GM19351 (cell line): Measurements from ENCODE around the gene DNAI2.

Experiments
- ATAC-seq: cut with Tn5 transposase; IDR thresholded peaks from one replicate; pipeline ENCODE4 v1.9.1; 2021; ENCODE audit warnings: mild to moderate bottlenecking, moderate library complexity; ENCODE audit not compliant: unreplicated experiment

DNAI2 gene, protein sequence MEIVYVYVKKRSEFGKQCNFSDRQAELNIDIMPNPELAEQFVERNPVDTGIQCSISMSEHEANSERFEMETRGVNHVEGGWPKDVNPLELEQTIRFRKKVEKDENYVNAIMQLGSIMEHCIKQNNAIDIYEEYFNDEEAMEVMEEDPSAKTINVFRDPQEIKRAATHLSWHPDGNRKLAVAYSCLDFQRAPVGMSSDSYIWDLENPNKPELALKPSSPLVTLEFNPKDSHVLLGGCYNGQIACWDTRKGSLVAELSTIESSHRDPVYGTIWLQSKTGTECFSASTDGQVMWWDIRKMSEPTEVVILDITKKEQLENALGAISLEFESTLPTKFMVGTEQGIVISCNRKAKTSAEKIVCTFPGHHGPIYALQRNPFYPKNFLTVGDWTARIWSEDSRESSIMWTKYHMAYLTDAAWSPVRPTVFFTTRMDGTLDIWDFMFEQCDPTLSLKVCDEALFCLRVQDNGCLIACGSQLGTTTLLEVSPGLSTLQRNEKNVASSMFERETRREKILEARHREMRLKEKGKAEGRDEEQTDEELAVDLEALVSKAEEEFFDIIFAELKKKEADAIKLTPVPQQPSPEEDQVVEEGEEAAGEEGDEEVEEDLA

DNA sequence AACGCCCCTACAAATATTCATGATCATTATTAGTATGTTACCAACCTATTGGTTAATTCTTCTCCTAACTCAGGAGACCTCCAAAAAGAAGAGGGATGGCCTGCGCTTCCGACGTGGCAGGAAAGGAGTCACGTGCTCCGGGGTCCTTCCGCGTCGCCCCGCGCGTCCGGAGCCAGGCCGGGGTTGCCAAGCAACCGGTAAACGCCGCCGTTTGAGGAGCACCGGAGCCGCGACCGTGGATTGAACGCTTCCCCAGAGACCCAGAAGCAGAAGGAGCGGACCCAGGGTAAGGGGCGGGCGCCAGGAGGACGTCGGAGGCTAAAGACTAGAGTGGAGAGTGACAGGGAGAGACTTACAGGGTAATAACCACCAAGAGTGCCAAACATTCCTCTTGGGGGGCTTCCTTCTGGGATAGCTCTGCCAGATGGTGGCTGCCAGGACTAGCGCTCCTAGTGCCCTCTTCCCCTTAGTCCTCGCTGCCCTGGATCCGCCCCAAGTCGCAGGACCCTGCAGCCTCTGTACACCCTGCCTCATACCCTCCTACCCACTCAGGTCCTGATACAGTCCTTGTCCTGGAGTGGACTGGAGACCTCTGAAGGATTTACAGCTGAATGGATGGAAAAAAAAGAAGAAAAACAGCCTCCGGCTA, at the start of gene DNAI2:
TSS of gene DNAI2 (plus strand) at position 175 of the 649 bp plus-strand sequence. CDS start 7,584 bp downstream, outside the sequence.
- ATAC-seq: no peak

GRCh38 chr17:74224959-74225725, 48.9 kb upstream of the DNAI2 start:
- ATAC-seq: no peak

DNA sequence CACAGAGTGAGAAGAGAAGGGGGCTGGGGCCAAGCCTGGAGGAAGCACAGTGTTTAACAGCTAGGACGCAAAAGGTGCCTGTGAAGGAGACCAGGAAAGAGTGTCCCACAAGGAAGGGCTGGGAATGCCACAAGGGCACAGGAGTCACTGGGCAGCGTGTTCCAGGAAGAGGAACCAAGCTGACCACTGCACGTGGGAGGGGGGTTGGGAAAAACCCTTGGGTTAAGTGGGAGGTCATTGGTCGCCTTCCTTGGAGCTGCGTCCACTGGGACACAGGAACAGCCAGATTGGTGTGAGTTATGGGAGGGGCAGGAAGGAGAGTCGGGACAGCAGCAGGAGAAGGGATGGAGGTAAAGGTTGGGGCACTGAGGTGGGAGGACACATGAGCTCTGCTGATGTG, 47.8 kb upstream of the DNAI2 start:
- no peak for ATAC-seq

DNA sequence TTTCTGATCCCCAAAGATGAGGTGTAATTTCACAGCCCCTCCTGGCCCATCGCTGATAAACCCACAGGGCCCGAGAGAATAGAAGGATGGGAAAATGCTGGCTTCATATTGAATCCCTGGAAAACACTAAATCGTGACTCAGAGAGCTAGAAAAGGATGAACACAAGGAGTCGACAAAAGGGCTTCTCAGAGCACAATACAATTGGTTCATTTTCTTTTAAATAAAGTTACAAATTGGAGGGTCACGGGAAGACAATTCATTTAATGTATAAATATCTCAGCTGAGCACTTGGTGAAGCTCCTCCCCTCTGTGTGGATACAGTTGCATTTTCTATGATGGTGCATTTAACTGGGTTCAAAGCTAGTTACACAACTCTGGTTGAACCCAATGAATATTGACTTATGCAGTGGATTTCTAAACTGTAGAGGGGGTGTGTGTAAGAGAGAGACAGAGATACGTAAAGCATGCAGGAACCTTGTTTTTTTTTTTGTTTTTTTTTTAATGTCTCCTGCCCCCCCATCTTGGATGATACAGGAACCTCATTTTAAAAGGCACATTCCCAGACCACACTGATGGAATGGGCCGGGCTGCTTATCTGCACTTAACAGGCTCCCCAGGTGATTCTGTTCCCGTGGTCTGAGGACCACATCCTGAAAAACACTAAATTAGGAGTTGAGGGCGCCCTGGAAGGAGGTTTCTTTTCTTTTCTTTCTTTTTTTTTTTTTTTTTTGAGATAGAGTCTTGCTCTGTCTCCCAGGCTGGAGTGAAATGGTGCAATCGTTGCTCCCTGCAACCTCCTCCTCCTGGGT, 46.6 kb upstream of the DNAI2 start:
- ATAC-seq: no peak

DNA sequence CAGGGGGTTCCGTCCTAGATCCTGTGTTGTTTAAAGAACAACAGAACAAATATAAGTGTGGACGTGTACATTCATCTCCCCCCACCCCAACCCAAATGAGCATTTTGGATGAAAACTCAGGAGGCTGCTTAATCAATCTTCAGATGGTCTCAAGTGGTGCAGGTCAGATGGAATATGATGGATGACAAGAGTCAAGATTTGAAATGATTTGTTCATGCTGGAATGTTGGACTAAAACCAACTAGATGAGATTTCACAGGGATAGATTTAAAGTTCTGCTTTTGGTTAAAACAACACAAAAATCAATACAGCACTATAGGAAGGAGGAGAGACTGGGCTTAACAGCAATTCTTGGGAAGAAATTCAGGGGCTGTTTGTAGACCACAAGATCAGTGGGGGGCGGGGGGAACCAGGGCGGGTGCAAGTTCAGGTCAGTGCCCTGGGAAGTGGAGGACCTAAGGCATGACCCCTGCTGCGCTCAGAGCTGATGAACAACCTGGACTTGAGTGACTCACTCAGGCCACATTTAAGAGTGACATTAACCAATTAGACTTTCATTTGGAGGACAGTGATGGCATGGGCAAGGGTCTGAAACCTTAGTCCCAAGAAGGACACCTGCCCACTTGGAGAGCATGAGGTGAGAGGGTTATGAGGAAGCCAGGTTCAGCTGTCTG, 45.6 kb upstream of the DNAI2 start:
- no peak for ATAC-seq

GRCh38 chr17:74230896-74231295, 43.1 kb upstream of the DNAI2 start:
- no peak for ATAC-seq

GRCh38 chr17:74231928-74232907, 41.8 kb upstream of the DNAI2 start:
- ATAC-seq: no peak

GRCh38 chr17:74233937-74234336, 40.1 kb upstream of the DNAI2 start:
- ATAC-seq: no peak

DNA sequence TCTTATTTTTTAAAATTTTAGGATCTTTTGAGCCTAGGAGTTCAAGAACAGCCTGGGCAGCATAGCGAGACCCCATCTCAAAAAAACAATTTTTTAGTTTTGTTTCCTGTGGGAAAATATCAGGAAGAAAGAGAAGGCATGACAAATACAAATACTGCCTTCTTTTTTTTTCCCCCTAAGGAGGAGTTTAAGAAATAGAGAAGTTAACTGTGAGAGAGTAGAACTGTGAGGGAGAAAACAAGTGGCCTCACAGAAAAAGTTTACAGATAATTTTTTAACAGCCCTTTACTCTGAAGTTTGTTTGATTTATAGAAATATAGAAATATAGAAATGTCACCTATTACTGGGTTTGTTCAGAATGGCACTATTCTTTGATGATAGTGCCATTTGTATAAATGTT, 39.5 kb upstream of the DNAI2 start:
- no peak for ATAC-seq

GRCh38 chr17:74235040-74235581, 38.9 kb upstream of the DNAI2 start:
- no peak for ATAC-seq

- ATAC-seq: no peak
Measured at GRCh38 chr17:74235911-74236371, 38.1 kb upstream of the DNAI2 start.

DNA sequence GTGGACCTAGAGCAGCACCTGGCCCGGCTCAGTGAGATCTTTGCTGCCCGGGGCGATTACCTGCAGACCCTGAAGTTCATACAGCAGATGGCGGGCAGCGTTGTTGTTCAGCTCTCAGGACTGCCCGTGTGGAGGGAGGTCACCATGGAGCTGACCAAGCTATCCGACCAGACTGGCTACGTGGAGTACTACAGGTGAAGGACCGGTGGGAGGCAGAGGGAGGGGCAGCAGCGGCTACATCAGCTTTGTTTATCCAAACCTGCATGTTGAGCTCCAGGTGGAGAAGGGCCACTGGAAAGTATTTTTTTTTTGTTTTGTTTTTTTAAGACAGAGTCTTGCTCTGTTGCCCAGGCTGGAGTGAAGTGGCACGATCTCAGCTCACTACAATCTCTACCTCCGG, 36.7 kb upstream of the DNAI2 start:
- ATAC-seq: no peak

DNA sequence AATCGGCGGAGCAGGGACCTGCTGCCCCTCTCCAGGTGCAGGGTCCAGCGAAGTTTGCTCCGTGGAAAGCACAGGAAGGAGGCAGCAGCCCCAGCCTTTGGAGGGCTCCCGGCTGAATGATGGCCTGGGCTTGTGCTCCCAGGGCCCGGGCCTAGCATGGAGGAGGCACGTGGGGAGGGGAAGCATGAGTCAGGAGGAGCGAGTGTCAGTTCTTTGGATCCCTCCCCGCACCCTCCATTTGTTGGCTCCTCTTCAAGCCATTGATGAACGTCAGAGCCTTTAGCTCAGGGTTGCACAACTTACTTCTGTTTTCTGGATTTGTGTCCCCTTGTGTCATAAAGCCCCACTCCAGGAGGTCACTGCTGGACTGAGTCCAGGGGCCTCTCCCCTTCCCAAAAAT, 34.9 kb upstream of the DNAI2 start:
- no peak for ATAC-seq

DNA sequence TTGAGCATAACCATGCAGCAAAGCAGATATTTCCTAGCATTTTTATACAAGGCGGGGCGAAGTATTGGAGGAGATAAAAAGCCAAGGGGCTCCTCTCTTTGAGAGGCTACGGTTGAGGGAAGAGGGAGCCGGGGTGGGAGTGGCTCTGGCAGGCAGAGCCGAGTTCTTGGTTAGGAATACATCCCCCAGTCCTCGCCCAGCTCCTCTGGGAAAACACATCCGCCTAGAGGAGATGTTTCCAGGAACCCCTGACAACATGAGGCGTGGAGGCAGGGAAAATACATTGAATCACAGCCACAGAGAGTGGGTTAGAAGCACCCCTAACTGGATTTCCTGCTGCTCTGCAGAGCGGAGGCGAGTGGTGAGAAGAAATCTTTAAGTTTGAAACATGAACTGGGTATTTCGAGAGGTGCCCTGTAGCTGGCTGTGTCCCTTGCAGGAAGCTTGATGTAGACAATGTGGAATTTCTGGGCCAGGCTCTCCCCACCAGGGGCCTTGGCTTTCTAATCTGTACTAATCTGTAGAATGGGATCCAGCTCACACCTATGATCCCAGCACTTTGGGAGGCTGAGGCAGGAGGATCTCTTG, 33.3 kb upstream of the DNAI2 start:
- ATAC-seq: no peak

- no peak for ATAC-seq
Measured at GRCh38 chr17:74241431-74241830, 32.6 kb upstream of the DNAI2 start.

DNA sequence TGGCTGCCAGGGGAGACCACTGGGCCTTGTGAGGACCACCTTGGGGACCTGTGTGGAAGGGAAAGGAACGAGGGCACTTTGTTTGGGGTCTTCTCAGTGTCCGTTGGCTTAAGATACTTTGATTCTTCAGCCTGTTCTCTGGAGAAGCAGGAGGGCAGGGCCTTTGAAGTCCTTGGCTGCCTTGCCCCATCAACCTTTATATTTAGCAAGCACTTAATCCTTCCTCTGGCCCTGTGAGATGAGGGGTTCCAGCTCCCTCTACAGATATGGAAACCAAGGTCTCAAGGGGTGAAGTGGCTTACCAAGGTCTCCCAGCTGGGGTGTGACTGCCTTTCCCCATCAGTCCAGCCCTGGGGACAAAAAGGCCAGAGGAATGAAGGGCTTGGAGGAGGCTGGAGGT, 32.2 kb upstream of the DNAI2 start:
- no peak for ATAC-seq

- ATAC-seq: no peak
Measured at GRCh38 chr17:74243013-74243755, 30.9 kb upstream of the DNAI2 start.
